ENCODE results near the gene RAB29. TPM values are rescaled to one million over a fixed set of nuclear protein-coding genes. Genes with fewer than 3 reads are reported as not detected.
A peak's percentile ranks its signal among the peaks of the same experiment; 100 is the strongest.

The RAB29 gene
- total and polyA plus RNA-seq, 7 donors = 5.3 to 20.5 (median 5.9) TPM

DNA sequence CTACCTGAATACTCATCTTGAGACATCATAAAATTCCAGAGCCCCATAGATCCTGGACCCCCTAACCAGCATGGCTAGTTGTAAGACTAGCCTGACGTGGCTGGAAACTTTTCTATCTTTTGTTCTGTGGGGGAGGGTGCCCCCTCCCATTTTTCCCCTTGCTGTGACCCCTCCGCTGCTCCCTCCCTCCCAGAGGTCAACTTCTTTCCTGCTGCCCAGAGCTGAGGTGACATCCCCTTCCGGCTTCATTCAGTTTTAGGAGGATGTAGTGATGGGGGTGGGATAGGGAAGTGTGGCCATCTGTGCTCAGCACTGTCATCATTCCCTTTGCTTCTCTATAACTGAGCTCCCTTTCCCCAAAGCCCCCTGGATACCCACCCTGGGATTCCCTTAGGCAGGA is 42.1 kb upstream of the RAB29 start:
- DNase-seq (no peak), ATAC-seq (no peak)
- Histone ChIP-seq H3K27ac (no peak overlapping the region), H3K27me3 (ENCODE audit: insufficient read depth in 3 of 3, low read length in 2 of 3) (no peaks in the 10 kb centered on the region), H3K4me1 (peaks cover 17% of the 10 kb centered on the region), H3K9me3 (no peaks in the 10 kb centered on the region), H3K36me3 (ENCODE audit: insufficient read depth in 1 of 2, low read depth in 1 of 2) (no peaks in the 10 kb centered on the region), H3K4me3 (no peak overlapping the region)
- 72 to 79% (median 79%) methylated on average over 3 of the region's 3 CpGs for WGBS, 3 donors
- intact Hi-C loops (cut with DNase I) = no loop called here
- TF ChIP-seq, protein P1, sequence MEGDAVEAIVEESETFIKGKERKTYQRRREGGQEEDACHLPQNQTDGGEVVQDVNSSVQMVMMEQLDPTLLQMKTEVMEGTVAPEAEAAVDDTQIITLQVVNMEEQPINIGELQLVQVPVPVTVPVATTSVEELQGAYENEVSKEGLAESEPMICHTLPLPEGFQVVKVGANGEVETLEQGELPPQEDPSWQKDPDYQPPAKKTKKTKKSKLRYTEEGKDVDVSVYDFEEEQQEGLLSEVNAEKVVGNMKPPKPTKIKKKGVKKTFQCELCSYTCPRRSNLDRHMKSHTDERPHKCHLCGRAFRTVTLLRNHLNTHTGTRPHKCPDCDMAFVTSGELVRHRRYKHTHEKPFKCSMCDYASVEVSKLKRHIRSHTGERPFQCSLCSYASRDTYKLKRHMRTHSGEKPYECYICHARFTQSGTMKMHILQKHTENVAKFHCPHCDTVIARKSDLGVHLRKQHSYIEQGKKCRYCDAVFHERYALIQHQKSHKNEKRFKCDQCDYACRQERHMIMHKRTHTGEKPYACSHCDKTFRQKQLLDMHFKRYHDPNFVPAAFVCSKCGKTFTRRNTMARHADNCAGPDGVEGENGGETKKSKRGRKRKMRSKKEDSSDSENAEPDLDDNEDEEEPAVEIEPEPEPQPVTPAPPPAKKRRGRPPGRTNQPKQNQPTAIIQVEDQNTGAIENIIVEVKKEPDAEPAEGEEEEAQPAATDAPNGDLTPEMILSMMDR (IDR thresholded peaks at IDR 0.05) = no peak

DNA sequence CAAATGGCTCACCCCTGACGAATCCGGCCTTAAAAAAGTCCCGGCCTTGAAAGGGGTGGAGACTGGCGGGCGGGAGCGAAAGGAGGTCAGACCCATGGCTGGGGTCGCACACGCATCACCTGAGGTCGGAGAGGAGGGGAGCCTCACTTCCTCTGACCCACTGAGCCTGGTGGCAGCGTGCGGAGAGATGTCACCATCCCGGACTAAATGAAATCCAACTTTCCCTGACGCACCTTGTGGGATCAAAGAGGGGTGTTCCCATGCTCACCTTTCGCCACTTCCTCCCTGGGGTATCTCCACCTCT is 38.4 kb upstream of the RAB29 start:
- peaks cover 43% of the 10 kb centered on the region for H3K4me1 ChIP-seq
- H3K9me3 ChIP-seq = no peaks in the 10 kb centered on the region
- TF ChIP-seq, protein P1 (IDR thresholded peaks at IDR 0.05) = no peak
- intact Hi-C loops (cut with DNase I) = no loop called here
- ATAC-seq (no peak), DNase-seq (no peak)
- peak overlapping the region; percentile 94 for H3K4me3 ChIP-seq
- peaks cover 0 to 16% of the 10 kb centered on the region in 2 donors for H3K36me3 ChIP-seq (ENCODE audit: insufficient read depth in 1 of 2, low read depth in 1 of 2)
- peak overlapping the region; percentile 97 for H3K27ac ChIP-seq
- H3K27me3 ChIP-seq (ENCODE audit: insufficient read depth in 3 of 3, low read length in 2 of 3) = no peaks in the 10 kb centered on the region
- WGBS, 3 donors = 3 to 14% (median 3%) methylated on average over 13 to 14 of the region's 14 CpGs

DNA sequence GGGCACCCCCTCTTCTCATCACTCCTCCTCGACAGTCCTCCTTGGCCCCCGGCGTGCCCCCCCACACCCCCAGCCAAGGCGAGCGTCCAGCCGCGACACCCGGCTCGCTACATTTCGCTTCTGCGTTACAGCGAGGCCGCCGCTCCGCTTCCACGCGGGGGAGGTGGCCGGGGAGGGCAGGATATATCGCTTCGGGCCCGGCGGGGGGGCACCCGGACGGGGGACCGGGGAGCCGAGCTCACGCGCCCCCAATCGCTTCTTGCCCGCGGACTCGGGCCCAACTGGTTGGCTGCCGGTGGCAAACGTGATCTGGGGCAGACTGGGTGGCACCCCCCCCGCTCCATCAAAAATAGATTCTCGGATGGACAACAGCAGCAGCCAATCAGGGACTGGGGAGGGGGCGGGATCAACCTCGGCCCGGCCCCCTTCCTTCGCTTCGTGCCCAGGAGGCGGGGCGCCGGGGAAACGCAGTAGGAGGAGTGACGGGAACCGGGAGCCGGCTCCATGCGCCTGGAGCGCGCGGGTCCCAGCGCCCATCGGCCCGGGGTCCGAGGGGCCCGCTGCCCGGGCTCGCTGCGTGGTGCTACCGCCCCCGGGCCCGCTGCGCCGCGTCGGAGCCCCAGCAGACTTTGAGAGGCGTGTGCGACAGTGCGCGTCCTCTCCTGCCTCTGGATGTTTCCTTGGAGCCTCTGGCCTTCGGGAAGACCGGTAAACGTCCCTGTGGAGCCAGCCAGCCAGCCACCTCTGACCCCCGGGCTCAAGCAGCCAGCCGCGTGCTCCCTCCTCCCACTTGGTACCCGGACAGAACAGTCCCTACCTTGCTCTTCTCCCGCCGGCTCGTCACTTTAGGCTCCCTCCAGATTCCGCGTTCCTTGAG is 37.8 kb upstream of the RAB29 start, which contains the start of gene SLC41A1:
Gene SLC41A1, minus strand, starts transcription at position 321 of the 877 bp plus-strand sequence. CDS start 2,757 bp downstream, outside the sequence.
- H3K4me3 ChIP-seq = peak within 1 kb of the TSS; percentile 94
- intact Hi-C loops (cut with DNase I) = no loop called here
- peaks cover 46% of the 10 kb centered on the region for H3K4me1 ChIP-seq
- no peaks in the 10 kb centered on the region for H3K9me3 ChIP-seq
- WGBS, 3 donors = 0% methylated on average over 45 to 83 of the region's 83 CpGs
- H3K27ac ChIP-seq = peak within 1 kb of the TSS; percentile 97
- ATAC-seq (peak; percentile 91 to 96 (median 94)), DNase-seq (peak; percentile 93 to 96)
- H3K36me3 ChIP-seq (ENCODE audit: insufficient read depth in 1 of 2, low read depth in 1 of 2) = peaks cover 0 to 16% of the 10 kb centered on the region in 2 donors
- TF ChIP-seq, protein P1 (IDR thresholded peaks at IDR 0.05) = no peak
- no peaks in the 10 kb centered on the region for H3K27me3 ChIP-seq (ENCODE audit: insufficient read depth in 3 of 3, low read length in 2 of 3)

DNA sequence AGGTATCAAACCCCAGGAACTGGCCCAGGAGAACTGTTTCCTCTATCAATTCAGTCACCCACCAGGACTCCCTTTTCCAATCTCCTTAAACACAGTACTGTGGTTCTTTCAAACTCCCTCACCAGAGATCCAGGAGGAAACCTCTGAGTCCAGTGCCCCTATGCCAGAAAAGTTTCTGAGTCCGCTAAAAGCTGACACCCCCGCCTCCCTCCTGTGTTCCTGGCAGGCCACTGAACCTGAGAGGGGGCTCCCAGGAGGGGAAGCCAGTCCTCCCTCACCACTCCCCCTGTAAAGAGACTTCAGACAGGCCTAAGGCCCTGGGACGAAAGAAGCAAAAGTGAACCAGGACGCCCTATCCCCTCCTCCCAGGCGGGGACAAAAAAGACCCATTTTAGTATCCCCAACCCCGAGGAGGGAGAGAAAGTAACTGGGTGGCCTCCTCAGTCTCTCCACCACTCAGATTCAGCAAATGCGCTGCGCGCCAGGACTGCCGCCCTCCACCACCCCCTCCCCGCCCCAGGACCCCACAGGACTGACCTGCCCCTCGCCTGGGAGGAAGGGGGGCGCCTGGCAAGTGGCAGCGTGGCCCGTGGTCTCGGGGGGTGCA is 37.1 kb upstream of the RAB29 start:
- H3K27me3 ChIP-seq (ENCODE audit: insufficient read depth in 3 of 3, low read length in 2 of 3) = no peaks in the 10 kb centered on the region
- H3K27ac ChIP-seq = peak overlapping the region; percentile 97
- peak; percentile 13 to 44 (median 20) for ATAC-seq
- intact Hi-C loops (cut with DNase I) = no loop called here
- TF ChIP-seq, protein P1 (IDR thresholded peaks at IDR 0.05) = no peak
- H3K9me3 ChIP-seq = no peaks in the 10 kb centered on the region
- 0 to 1% (median 0%) methylated on average over 13 to 16 of the region's 16 CpGs for WGBS, 3 donors
- H3K4me3 ChIP-seq = peak overlapping the region; percentile 94
- no peak for DNase-seq
- H3K36me3 ChIP-seq (ENCODE audit: insufficient read depth in 1 of 2, low read depth in 1 of 2) = peaks cover 0 to 16% of the 10 kb centered on the region in 2 donors
- peaks cover 50% of the 10 kb centered on the region for H3K4me1 ChIP-seq
